HEK293 (cell line): Measurements from ENCODE around the gene RHOU.

Experiments
- CTCF ChIP-seq: fragments of 450-650 bp; formaldehyde crosslinking; IDR thresholded peaks from 2 replicates; pipeline ENCODE4 v1.5.1; 2016; ENCODE audit warnings: missing biosample characterization, missing genetic modification characterization
- IKZF3 ChIP-seq: fragments of 450-650 bp; IDR thresholded peaks from 2 replicates; pipeline ENCODE4 v1.5.0; 2018; ENCODE audit warnings: missing biosample characterization, mild to moderate bottlenecking, missing genetic modification characterization, moderate library complexity
- KLF16 ChIP-seq: fragments of 450-650 bp; formaldehyde crosslinking; IDR thresholded peaks from 2 replicates; pipeline ENCODE4 v1.5.1; 2017; ENCODE audit warnings: missing biosample characterization, missing genetic modification characterization
- KLF9 ChIP-seq: fragments of 450-650 bp; formaldehyde crosslinking; IDR thresholded peaks from 2 replicates; pipeline ENCODE4 v1.5.1; 2016; ENCODE audit warnings: missing biosample characterization, missing genetic modification characterization, low read depth
- SCRT2 ChIP-seq: fragments of 450-650 bp; formaldehyde crosslinking; IDR thresholded peaks from 2 replicates; pipeline ENCODE4 v1.5.1; 2016; ENCODE audit warnings: missing biosample characterization, missing genetic modification characterization
- TSHZ1 ChIP-seq: fragments of 450-650 bp; formaldehyde crosslinking; IDR thresholded peaks from 2 replicates; pipeline ENCODE4 v1.5.1; 2016; ENCODE audit warnings: missing biosample characterization, missing genetic modification characterization, borderline replicate concordance
- WT1 ChIP-seq: fragments of 450-650 bp; formaldehyde crosslinking; IDR thresholded peaks from 2 replicates; pipeline ENCODE4 v1.5.1; 2016; ENCODE audit warnings: missing biosample characterization, missing genetic modification characterization
- ZFP37 ChIP-seq: fragments of 450-650 bp; formaldehyde crosslinking; IDR thresholded peaks from 2 replicates; pipeline ENCODE4 v1.5.1; 2016; ENCODE audit warnings: missing biosample characterization, missing genetic modification characterization
- ZNF114 ChIP-seq: fragments of 450-650 bp; formaldehyde crosslinking; IDR thresholded peaks from 2 replicates; pipeline ENCODE4 v1.5.0; 2017; ENCODE audit warnings: missing biosample characterization, missing genetic modification characterization
- ZNF16 ChIP-seq: fragments of 450-650 bp; formaldehyde crosslinking; IDR thresholded peaks from 2 replicates; pipeline ENCODE4 v1.5.1; 2016; ENCODE audit warnings: low read depth, missing biosample characterization, missing genetic modification characterization
- ZNF302 ChIP-seq: fragments of 450-650 bp; formaldehyde crosslinking; IDR thresholded peaks from 2 replicates; pipeline ENCODE4 v1.5.1; 2016; ENCODE audit warnings: missing biosample characterization, missing genetic modification characterization, low read depth
- ZNF335 ChIP-seq: fragments of 450-650 bp; formaldehyde crosslinking; conservative IDR thresholded peaks from 2 replicates; pipeline ENCODE4 v1.5.1; 2016; ENCODE audit warnings: missing biosample characterization, missing genetic modification characterization
- ZNF350 ChIP-seq: fragments of 450-650 bp; formaldehyde crosslinking; IDR thresholded peaks from 2 replicates; pipeline ENCODE4 v1.5.0; 2017; ENCODE audit warnings: missing biosample characterization, mild to moderate bottlenecking, missing genetic modification characterization
- ZNF473 ChIP-seq: fragments of 450-650 bp; formaldehyde crosslinking; IDR thresholded peaks from 2 replicates; pipeline ENCODE4 v1.5.1; 2017; ENCODE audit warnings: missing biosample characterization, missing genetic modification characterization
- ZNF510 ChIP-seq: fragments of 450-650 bp; formaldehyde crosslinking; IDR thresholded peaks from 2 replicates; pipeline ENCODE4 v1.5.1; 2018; ENCODE audit warnings: mild to moderate bottlenecking, missing genetic modification characterization, missing biosample characterization; ENCODE audit not compliant: insufficient replicate concordance
- ZNF544 ChIP-seq: fragments of 450-650 bp; formaldehyde crosslinking; IDR thresholded peaks from 2 replicates; pipeline ENCODE4 v1.5.0; 2017; ENCODE audit warnings: missing biosample characterization, missing genetic modification characterization
- ZNF580 ChIP-seq: fragments of 450-650 bp; formaldehyde crosslinking; IDR thresholded peaks from 2 replicates; pipeline ENCODE4 v1.5.1; 2016; ENCODE audit warnings: missing biosample characterization, missing genetic modification characterization
- ZNF623 ChIP-seq: fragments of 450-650 bp; formaldehyde crosslinking; IDR thresholded peaks from 2 replicates; pipeline ENCODE4 v1.5.1; 2016; ENCODE audit warnings: missing biosample characterization, missing genetic modification characterization
- ZNF624 ChIP-seq: fragments of 450-650 bp; formaldehyde crosslinking; IDR thresholded peaks from 2 replicates; pipeline ENCODE4 v1.5.1; 2017; ENCODE audit warnings: missing biosample characterization, missing genetic modification characterization
- ZNF660 ChIP-seq: fragments of 450-650 bp; IDR thresholded peaks from 2 replicates; pipeline ENCODE4 v1.5.1; 2018; ENCODE audit warnings: missing biosample characterization, mild to moderate bottlenecking, missing genetic modification characterization
- ZNF692 ChIP-seq: fragments of 450-650 bp; formaldehyde crosslinking; IDR thresholded peaks from 2 replicates; pipeline ENCODE4 v1.5.1; 2016; ENCODE audit warnings: missing biosample characterization, missing genetic modification characterization
- ZNF707 ChIP-seq: fragments of 450-650 bp; formaldehyde crosslinking; IDR thresholded peaks from 2 replicates; pipeline ENCODE4 v1.5.1; 2016; ENCODE audit warnings: missing biosample characterization, missing genetic modification characterization
- ZNF776 ChIP-seq: fragments of 450-650 bp; formaldehyde crosslinking; IDR thresholded peaks from 2 replicates; pipeline ENCODE4 v1.5.0; 2017; ENCODE audit warnings: missing biosample characterization, missing genetic modification characterization, borderline replicate concordance
- ZNF792 ChIP-seq: fragments of 450-650 bp; formaldehyde crosslinking; IDR thresholded peaks from 2 replicates; pipeline ENCODE4 v1.5.1; 2016; ENCODE audit warnings: missing biosample characterization, missing genetic modification characterization
- ZNF837 ChIP-seq: fragments of 450-650 bp; formaldehyde crosslinking; IDR thresholded peaks from 2 replicates; pipeline ENCODE4 v1.5.1; 2016; ENCODE audit warnings: missing biosample characterization, missing genetic modification characterization
- TF ChIP-seq, protein P1 (sequence below): fragments of 450-650 bp; formaldehyde crosslinking; IDR thresholded peaks from 2 replicates; pipeline ENCODE4 v1.5.1; 2016; ENCODE audit warnings: missing biosample characterization, missing genetic modification characterization

RHOU gene

DNA sequence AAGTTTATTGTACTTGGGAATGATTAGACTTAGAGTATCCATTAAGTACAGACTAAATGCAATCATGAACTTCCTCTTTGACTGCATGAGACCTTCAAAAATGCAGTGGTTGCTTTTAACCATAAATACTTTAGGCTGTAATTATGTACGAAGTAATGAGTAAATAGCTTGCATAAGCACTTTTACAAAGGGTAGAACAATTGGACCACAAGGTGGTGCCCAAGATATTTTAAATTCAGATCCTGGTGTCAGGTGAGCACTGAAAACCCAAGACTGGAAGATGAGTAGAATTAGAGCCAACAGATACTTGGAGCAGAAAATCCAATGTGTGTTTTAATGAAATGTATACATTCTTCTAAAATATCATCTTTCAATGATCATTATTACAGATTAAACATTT, 43.4 kb upstream of the RHOU start (continued):
- TF ChIP-seq, protein P1, sequence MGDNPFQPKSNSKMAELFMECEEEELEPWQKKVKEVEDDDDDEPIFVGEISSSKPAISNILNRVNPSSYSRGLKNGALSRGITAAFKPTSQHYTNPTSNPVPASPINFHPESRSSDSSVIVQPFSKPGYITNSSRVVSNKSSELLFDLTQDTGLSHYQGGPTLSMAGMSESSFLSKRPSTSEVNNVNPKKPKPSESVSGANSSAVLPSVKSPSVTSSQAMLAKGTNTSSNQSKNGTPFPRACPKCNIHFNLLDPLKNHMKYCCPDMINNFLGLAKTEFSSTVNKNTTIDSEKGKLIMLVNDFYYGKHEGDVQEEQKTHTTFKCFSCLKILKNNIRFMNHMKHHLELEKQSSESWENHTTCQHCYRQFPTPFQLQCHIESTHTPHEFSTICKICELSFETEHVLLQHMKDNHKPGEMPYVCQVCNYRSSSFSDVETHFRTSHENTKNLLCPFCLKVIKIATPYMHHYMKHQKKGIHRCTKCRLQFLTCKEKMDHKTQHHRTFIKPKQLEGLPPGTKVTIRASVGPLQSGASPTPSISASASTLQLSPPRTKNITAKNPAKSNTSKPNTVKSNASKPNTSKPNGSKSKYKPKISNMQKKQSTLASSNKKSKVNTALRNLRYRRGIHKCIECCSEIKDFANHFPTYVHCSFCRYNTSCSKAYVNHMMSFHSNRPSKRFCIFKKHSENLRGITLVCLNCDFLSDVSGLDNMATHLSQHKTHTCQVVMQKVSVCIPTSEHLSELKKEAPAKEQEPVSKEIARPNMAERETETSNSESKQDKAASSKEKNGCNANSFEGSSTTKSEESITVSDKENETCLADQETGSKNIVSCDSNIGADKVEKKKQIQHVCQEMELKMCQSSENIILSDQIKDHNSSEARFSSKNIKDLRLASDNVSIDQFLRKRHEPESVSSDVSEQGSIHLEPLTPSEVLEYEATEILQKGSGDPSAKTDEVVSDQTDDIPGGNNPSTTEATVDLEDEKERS (tag by site-specific recombination) = no peak
- no peak for TF ChIP-seq ZNF623 (tag by site-specific recombination)
- no peak for TF ChIP-seq ZNF776 (tag by site-specific recombination)
- no peak for TF ChIP-seq ZNF792
- no peak for TF ChIP-seq ZNF302
- TF ChIP-seq CTCF (tag by site-specific recombination) = peak; percentile 24; the same call in 1 of the 2 replicates
- 0 out of 2 replicates have a peak, but pooled peaks have one; percentile 8 for TF ChIP-seq ZNF335 (tag by site-specific recombination)
- TF ChIP-seq ZNF692 (tag by site-specific recombination) = no peak
- TF ChIP-seq IKZF3 = no peak
- TF ChIP-seq ZNF350 (tag by site-specific recombination) = no peak
- no peak for TF ChIP-seq ZNF837
- TF ChIP-seq WT1 (tag by site-specific recombination) = no peak
- TF ChIP-seq ZNF16 (tag by site-specific recombination) = no peak
- TF ChIP-seq ZNF510 = no peak
- no peak for TF ChIP-seq ZNF660 (tag by site-specific recombination)
- TF ChIP-seq ZNF114 (tag by site-specific recombination) = no peak
- no peak for TF ChIP-seq ZNF473 (tag by site-specific recombination)
- no peak for TF ChIP-seq ZNF624 (tag by site-specific recombination)
- TF ChIP-seq ZFP37 (tag by site-specific recombination) = peak; percentile 17; the same call in 1 of the 2 replicates
- no peak for TF ChIP-seq ZNF544 (tag by site-specific recombination)
- TF ChIP-seq KLF16 (tag by site-specific recombination) = no peak
- no peak for TF ChIP-seq KLF9 (tag by site-specific recombination)
- no peak for TF ChIP-seq ZNF580
- no peak for TF ChIP-seq TSHZ1 (tag by site-specific recombination)
- TF ChIP-seq SCRT2 (tag by site-specific recombination) = no peak
- no peak for TF ChIP-seq ZNF707 (tag by site-specific recombination)
